ENCODE measurements around the gene FKBP6. TPM values are rescaled to one million over a fixed set of nuclear protein-coding genes. Genes with fewer than 3 reads are reported as not detected.

The FKBP6 gene
- total RNA-seq, 1 donor from 2014 or later = not detected

GRCh38 chr7:73329861-73330581, 2.1 kb downstream of the FKBP6 start:
- Mint-ChIP-seq H3K4me1 (ENCODE audit: low read depth) (no peaks in the 10 kb centered on the region), H3K9me3 (no peaks in the 10 kb centered on the region), H3K36me3 (ENCODE audit: low read depth) (no peaks in the 10 kb centered on the region), H3K4me3 (no peak overlapping the region), H3K27me3 (ENCODE audit: insufficient read depth) (peaks cover 5% of the 10 kb centered on the region), H3K27ac (no peak overlapping the region)
- DNase-seq (ENCODE audit: low spot score) = no peak
- intact Hi-C loops (cut with micrococcal nuclease) = no loop called here

- intact Hi-C loops (cut with micrococcal nuclease) = no loop called here
- no peaks in the 10 kb centered on the region for H3K9me3 Mint-ChIP-seq
- H3K27ac Mint-ChIP-seq = no peak overlapping the region
- H3K36me3 Mint-ChIP-seq (ENCODE audit: low read depth) = no peaks in the 10 kb centered on the region
- no peak for DNase-seq (ENCODE audit: low spot score)
- H3K4me1 Mint-ChIP-seq (ENCODE audit: low read depth) = no peaks in the 10 kb centered on the region
- peaks cover 5% of the 10 kb centered on the region for H3K27me3 Mint-ChIP-seq (ENCODE audit: insufficient read depth)
- no peak overlapping the region for H3K4me3 Mint-ChIP-seq
Measured at GRCh38 chr7:73330772-73331171, 2.8 kb downstream of the FKBP6 start.

GRCh38 chr7:73332447-73332846, 4.5 kb downstream of the FKBP6 start:
- H3K27me3 Mint-ChIP-seq (ENCODE audit: insufficient read depth) = peaks cover 7% of the 10 kb centered on the region
- no peaks in the 10 kb centered on the region for H3K9me3 Mint-ChIP-seq
- no peak for DNase-seq (ENCODE audit: low spot score)
- intact Hi-C loops (cut with micrococcal nuclease) = no loop called here
- H3K36me3 Mint-ChIP-seq (ENCODE audit: low read depth) = no peaks in the 10 kb centered on the region
- no peaks in the 10 kb centered on the region for H3K4me1 Mint-ChIP-seq (ENCODE audit: low read depth)
- no peak overlapping the region for H3K27ac Mint-ChIP-seq
- no peak overlapping the region for H3K4me3 Mint-ChIP-seq

- Mint-ChIP-seq H3K4me1 (ENCODE audit: low read depth) (no peaks in the 10 kb centered on the region), H3K36me3 (ENCODE audit: low read depth) (no peaks in the 10 kb centered on the region), H3K4me3 (no peak overlapping the region), H3K9me3 (no peaks in the 10 kb centered on the region), H3K27ac (no peak overlapping the region), H3K27me3 (ENCODE audit: insufficient read depth) (peaks cover 6% of the 10 kb centered on the region)
- intact Hi-C loops (cut with micrococcal nuclease) = no loop called here
- DNase-seq (ENCODE audit: low spot score) = no peak
Measured at GRCh38 chr7:73338321-73338720, 10.4 kb downstream of the FKBP6 start.

- H3K27me3 Mint-ChIP-seq (ENCODE audit: insufficient read depth) = peaks cover 6% of the 10 kb centered on the region
- intact Hi-C loops (cut with micrococcal nuclease) = no loop called here
- no peak for DNase-seq (ENCODE audit: low spot score)
- no peaks in the 10 kb centered on the region for H3K4me1 Mint-ChIP-seq (ENCODE audit: low read depth)
- no peak overlapping the region for H3K27ac Mint-ChIP-seq
- no peak overlapping the region for H3K4me3 Mint-ChIP-seq
- no peaks in the 10 kb centered on the region for H3K36me3 Mint-ChIP-seq (ENCODE audit: low read depth)
- H3K9me3 Mint-ChIP-seq = no peaks in the 10 kb centered on the region
Measured at GRCh38 chr7:73340514-73340913, 12.6 kb downstream of the FKBP6 start.

- H3K27ac Mint-ChIP-seq = no peak overlapping the region
- no peaks in the 10 kb centered on the region for H3K9me3 Mint-ChIP-seq
- no peaks in the 10 kb centered on the region for H3K36me3 Mint-ChIP-seq (ENCODE audit: low read depth)
- no peak overlapping the region for H3K4me3 Mint-ChIP-seq
- intact Hi-C loops (cut with micrococcal nuclease) = no loop called here
- peaks cover 5% of the 10 kb centered on the region for H3K27me3 Mint-ChIP-seq (ENCODE audit: insufficient read depth)
- DNase-seq (ENCODE audit: low spot score) = no peak
- no peaks in the 10 kb centered on the region for H3K4me1 Mint-ChIP-seq (ENCODE audit: low read depth)
Measured at GRCh38 chr7:73341877-73342276, 13.9 kb downstream of the FKBP6 start.

GRCh38 chr7:73342645-73343044, 14.7 kb downstream of the FKBP6 start:
- no peak for DNase-seq (ENCODE audit: low spot score)
- Mint-ChIP-seq H3K4me1 (ENCODE audit: low read depth) (no peaks in the 10 kb centered on the region), H3K36me3 (ENCODE audit: low read depth) (no peaks in the 10 kb centered on the region), H3K9me3 (no peaks in the 10 kb centered on the region), H3K4me3 (no peak overlapping the region), H3K27ac (no peak overlapping the region), H3K27me3 (ENCODE audit: insufficient read depth) (peaks cover 5% of the 10 kb centered on the region)
- intact Hi-C loops (cut with micrococcal nuclease) = no loop called here

- intact Hi-C loops (cut with micrococcal nuclease) = no loop called here
- no peak overlapping the region for H3K4me3 Mint-ChIP-seq
- no peak overlapping the region for H3K27ac Mint-ChIP-seq
- H3K36me3 Mint-ChIP-seq (ENCODE audit: low read depth) = no peaks in the 10 kb centered on the region
- DNase-seq (ENCODE audit: low spot score) = no peak
- peaks cover 5% of the 10 kb centered on the region for H3K27me3 Mint-ChIP-seq (ENCODE audit: insufficient read depth)
- no peaks in the 10 kb centered on the region for H3K4me1 Mint-ChIP-seq (ENCODE audit: low read depth)
- no peaks in the 10 kb centered on the region for H3K9me3 Mint-ChIP-seq
Measured at GRCh38 chr7:73343671-73344380, 15.9 kb downstream of the FKBP6 start.

- DNase-seq (ENCODE audit: low spot score) = no peak
- H3K27ac Mint-ChIP-seq = no peak overlapping the region
- H3K27me3 Mint-ChIP-seq (ENCODE audit: insufficient read depth) = peaks cover 2% of the 10 kb centered on the region
- intact Hi-C loops (cut with micrococcal nuclease) = no loop called here
- no peaks in the 10 kb centered on the region for H3K36me3 Mint-ChIP-seq (ENCODE audit: low read depth)
- no peaks in the 10 kb centered on the region for H3K4me1 Mint-ChIP-seq (ENCODE audit: low read depth)
- no peak overlapping the region for H3K4me3 Mint-ChIP-seq
- H3K9me3 Mint-ChIP-seq = no peaks in the 10 kb centered on the region
Measured at GRCh38 chr7:73345538-73345937, 17.6 kb downstream of the FKBP6 start.

GRCh38 chr7:73345951-73346350, 18.0 kb downstream of the FKBP6 start:
- no peaks in the 10 kb centered on the region for H3K4me1 Mint-ChIP-seq (ENCODE audit: low read depth)
- H3K4me3 Mint-ChIP-seq = no peak overlapping the region
- H3K36me3 Mint-ChIP-seq (ENCODE audit: low read depth) = no peaks in the 10 kb centered on the region
- H3K9me3 Mint-ChIP-seq = no peaks in the 10 kb centered on the region
- peaks cover 2% of the 10 kb centered on the region for H3K27me3 Mint-ChIP-seq (ENCODE audit: insufficient read depth)
- H3K27ac Mint-ChIP-seq = no peak overlapping the region
- DNase-seq (ENCODE audit: low spot score) = no peak
- intact Hi-C loops (cut with micrococcal nuclease) = no loop called here

- Mint-ChIP-seq H3K27ac (no peak overlapping the region), H3K4me3 (no peak overlapping the region), H3K27me3 (ENCODE audit: insufficient read depth) (no peaks in the 10 kb centered on the region), H3K4me1 (ENCODE audit: low read depth) (no peaks in the 10 kb centered on the region), H3K9me3 (no peaks in the 10 kb centered on the region), H3K36me3 (ENCODE audit: low read depth) (no peaks in the 10 kb centered on the region)
- intact Hi-C loops (cut with micrococcal nuclease) = no loop called here
- no peak for DNase-seq (ENCODE audit: low spot score)
Measured at GRCh38 chr7:73349763-73350162, 21.8 kb downstream of the FKBP6 start.

- Mint-ChIP-seq H3K27me3 (ENCODE audit: insufficient read depth) (peaks cover 2% of the 10 kb centered on the region), H3K27ac (no peak overlapping the region), H3K4me3 (no peak overlapping the region), H3K9me3 (no peaks in the 10 kb centered on the region), H3K36me3 (ENCODE audit: low read depth) (no peaks in the 10 kb centered on the region), H3K4me1 (ENCODE audit: low read depth) (no peaks in the 10 kb centered on the region)
- intact Hi-C loops (cut with micrococcal nuclease) = no loop called here
- DNase-seq (ENCODE audit: low spot score) = no peak
Measured at GRCh38 chr7:73350306-73351068, 22.5 kb downstream of the FKBP6 start.
